ENCODE data around the gene MAOB.
A peak's percentile ranks its signal among the peaks of the same experiment; 100 is the strongest.

MAOB gene

GRCh38 chrX:43741843-43742573 is 140.2 kb downstream of the MAOB start:
- peak; percentile 10 for DNase-seq (ENCODE audit: low spot score)
- no peak overlapping the region for H3K27ac ChIP-seq
- ChIA-PET POLR2A (ENCODE audit: low non-redundant PET) (no interaction called here), CTCF (no interaction called here)
- no peak for TF ChIP-seq CTCF (conservative IDR thresholded peaks at IDR 0.05; ENCODE audit: low read depth)

- no peak overlapping the region for H3K27ac ChIP-seq
- ChIA-PET CTCF (interaction anchor here (0.6 kb wide), 1 partner anchor 386 kb away, joined by 4 read pairs; no protein-coding TSS in a partner anchor), POLR2A (ENCODE audit: low non-redundant PET) (no interaction called here)
- DNase-seq (ENCODE audit: low spot score): no peak
- TF ChIP-seq CTCF (conservative IDR thresholded peaks at IDR 0.05; ENCODE audit: low read depth): no peak
Observed at GRCh38 chrX:43735957-43736356, 146.3 kb downstream of the MAOB start.

- POLR2A ChIA-PET (ENCODE audit: low non-redundant PET): no interaction called here
- no peak for TF ChIP-seq CTCF (conservative IDR thresholded peaks at IDR 0.05; ENCODE audit: low read depth)
- no peak overlapping the region for H3K27ac ChIP-seq
- CTCF ChIA-PET: interaction anchor here (0.6 to 0.7 kb wide), 2 partner anchors 386 to 1388 kb away, joined by 3 to 4 read pairs; no protein-coding TSS in a partner anchor
- no peak for DNase-seq (ENCODE audit: low spot score)
Observed at GRCh38 chrX:43735534-43735933, 146.7 kb downstream of the MAOB start.

GRCh38 chrX:43734444-43734843 is 147.8 kb downstream of the MAOB start:
- no peak for TF ChIP-seq CTCF (conservative IDR thresholded peaks at IDR 0.05; ENCODE audit: low read depth)
- no peak overlapping the region for H3K27ac ChIP-seq
- CTCF ChIA-PET: no interaction called here
- POLR2A ChIA-PET (ENCODE audit: low non-redundant PET): no interaction called here
- DNase-seq (ENCODE audit: low spot score): no peak

GRCh38 chrX:43733699-43734098 is 148.6 kb downstream of the MAOB start:
- CTCF ChIA-PET: no interaction called here
- no peak for DNase-seq (ENCODE audit: low spot score)
- no peak for TF ChIP-seq CTCF (conservative IDR thresholded peaks at IDR 0.05; ENCODE audit: low read depth)
- H3K27ac ChIP-seq: no peak overlapping the region
- POLR2A ChIA-PET (ENCODE audit: low non-redundant PET): no interaction called here

- no peak for TF ChIP-seq CTCF (conservative IDR thresholded peaks at IDR 0.05; ENCODE audit: low read depth)
- H3K27ac ChIP-seq: no peak overlapping the region
- POLR2A ChIA-PET (ENCODE audit: low non-redundant PET): no interaction called here
- CTCF ChIA-PET: no interaction called here
- DNase-seq (ENCODE audit: low spot score): no peak
Observed at GRCh38 chrX:43731086-43731485, 151.2 kb downstream of the MAOB start.

All from RWPE1 (cell line).